SU-DHL-6 (cell line): Measurements from ENCODE around the gene PPIB.

Source experiments
- H2AFZ ChIP-seq: fragments of 200-600 bp; sonication (generic); 2 replicates; pipeline ENCODE4 v1.6.1; 2014; ENCODE audit warnings: low read depth, mild to moderate bottlenecking, moderate library complexity, mixed read lengths, antibody characterized with exemption, low read length; ENCODE audit not compliant: severe bottlenecking
- H3F3A ChIP-seq: fragments of 200-600 bp; shearing (Covaris generic); 2 replicates; pipeline ENCODE4 v1.6.0; 2016; ENCODE audit warnings: antibody characterized with exemption, mild to moderate bottlenecking; ENCODE audit not compliant: insufficient read depth
- H3K27ac ChIP-seq: fragments of 200-600 bp; sonication (generic); 2 replicates; pipeline ENCODE4 v1.5.1; 2016; ENCODE audit warnings: low read depth, mild to moderate bottlenecking, low read length, moderate library complexity, mixed read lengths
- H3K27me3 ChIP-seq: fragments of 200-600 bp; sonication (generic), shearing (Covaris generic); 2 replicates; pipeline ENCODE4 v1.6.0; 2014; ENCODE audit warnings: mild to moderate bottlenecking, low read length
- H3K36me3 ChIP-seq: fragments of 200-600 bp; sonication (generic); 2 replicates; pipeline ENCODE4 v1.6.1; 2014; ENCODE audit warnings: mild to moderate bottlenecking, low read length, mixed read lengths
- H3K4me2 ChIP-seq: fragments of 300-600, 200-600 bp; shearing (Covaris generic), sonication (generic); 2 replicates; pipeline ENCODE4 v1.6.0; 2014; ENCODE audit warnings: low read length, low read depth, mild to moderate bottlenecking; ENCODE audit not compliant: poor library complexity, severe bottlenecking
- H3K4me3 ChIP-seq: fragments of 200-600 bp; sonication (generic); 2 replicates; pipeline ENCODE4 v1.5.1; 2014; ENCODE audit warnings: antibody characterized with exemption, low read length, mild to moderate bottlenecking, mixed read lengths; ENCODE audit not compliant: insufficient read depth, poor library complexity, severe bottlenecking
- H3K79me2 ChIP-seq: fragments of 200-600 bp; sonication (generic); 2 replicates; pipeline ENCODE4 v1.6.1; 2014; ENCODE audit warnings: mild to moderate bottlenecking, low read length, moderate library complexity; ENCODE audit not compliant: insufficient read depth
- H3K9ac ChIP-seq: fragments of 200-600 bp; sonication (generic); 2 replicates; pipeline ENCODE4 v1.7.0; 2014; ENCODE audit warnings: mild to moderate bottlenecking, low read length
- H3K9me2 ChIP-seq: fragments of 200-600 bp; sonication (generic); replicated peaks from 2 replicates; pipeline ENCODE4 v1.6.1; 2014; ENCODE audit warnings: low read length; ENCODE audit not compliant: insufficient read depth
- H3K9me3 ChIP-seq: fragments of 200-600 bp; sonication (generic); 2 replicates; pipeline ENCODE4 v1.6.1; 2014; ENCODE audit warnings: low read length, mixed read lengths; ENCODE audit not compliant: insufficient read depth
- H4K20me1 ChIP-seq: fragments of 200-600 bp; sonication (generic); 2 replicates; pipeline ENCODE4 v1.6.1; 2014; ENCODE audit warnings: low read depth, mild to moderate bottlenecking, antibody characterized with exemption, low read length, moderate library complexity, mixed read lengths
- CTCF ChIP-seq: fragments of 200-600 bp; sonication (generic); IDR thresholded peaks from one replicate; pipeline ENCODE4 v1.5.1; 2017; ENCODE audit warnings: antibody characterized with exemption, mild to moderate bottlenecking, low read length, moderate library complexity; ENCODE audit not compliant: insufficient read depth, poor library complexity, severe bottlenecking
- EZH2phosphoT487 ChIP-seq: fragments of 200-600 bp; sonication (generic), shearing (Covaris generic); conservative IDR thresholded peaks from 2 replicates; pipeline ENCODE4 v1.6.1; 2018; ENCODE audit warnings: mild to moderate bottlenecking, antibody characterized with exemption, low read length, moderate library complexity, mixed read lengths

Gene PPIB

GRCh38 chr15:64185146-64185911 is 22.5 kb upstream of the PPIB start:
- no peaks in the 10 kb centered on the region for H3K9me2 ChIP-seq
- H3K79me2 ChIP-seq, result no peaks in the 10 kb centered on the region
- H3K4me3 ChIP-seq, result no peak overlapping the region
- no peaks in the 10 kb centered on the region for H3F3A ChIP-seq
- H3K9me3 ChIP-seq, result no peaks in the 10 kb centered on the region
- no peak overlapping the region for H3K27ac ChIP-seq
- no peak overlapping the region for H3K4me2 ChIP-seq
- H3K27me3 ChIP-seq, result no peaks in the 10 kb centered on the region
- TF ChIP-seq CTCF (no peak), EZH2phosphoT487 (no peak)
- no peaks in the 10 kb centered on the region for H4K20me1 ChIP-seq
- H3K36me3 ChIP-seq, result no peaks in the 10 kb centered on the region
- no peak overlapping the region for H3K9ac ChIP-seq
- H2AFZ ChIP-seq, result no peak overlapping the region

GRCh38 chr15:64182859-64183370 is 20.1 kb upstream of the PPIB start:
- no peak for TF ChIP-seq CTCF
- no peak for TF ChIP-seq EZH2phosphoT487

GRCh38 chr15:64180235-64180824 is 17.5 kb upstream of the PPIB start:
- H3K27ac ChIP-seq, result no peak overlapping the region
- H3K9me2 ChIP-seq, result no peaks in the 10 kb centered on the region
- H3K27me3 ChIP-seq, result no peaks in the 10 kb centered on the region
- H3K79me2 ChIP-seq, result no peaks in the 10 kb centered on the region
- H2AFZ ChIP-seq, result no peak overlapping the region
- H3K36me3 ChIP-seq, result no peaks in the 10 kb centered on the region
- H3K4me2 ChIP-seq, result no peak overlapping the region
- H3K4me3 ChIP-seq, result no peak overlapping the region
- H4K20me1 ChIP-seq, result no peaks in the 10 kb centered on the region
- TF ChIP-seq CTCF, result no peak
- TF ChIP-seq EZH2phosphoT487, result no peak
- no peaks in the 10 kb centered on the region for H3K9me3 ChIP-seq
- H3K9ac ChIP-seq, result no peak overlapping the region
- H3F3A ChIP-seq, result no peaks in the 10 kb centered on the region

More at GRCh38 chr15:64182859-64183370, 20.1 kb upstream of the PPIB start:
- Histone ChIP-seq H3K36me3 (no peaks in the 10 kb centered on the region), H3K27me3 (no peaks in the 10 kb centered on the region), H3K4me2 (no peak overlapping the region), H3K4me3 (no peak overlapping the region), H3K9me3 (no peaks in the 10 kb centered on the region), H3K9me2 (no peaks in the 10 kb centered on the region), H3F3A (no peaks in the 10 kb centered on the region), H4K20me1 (no peaks in the 10 kb centered on the region), H3K9ac (no peak overlapping the region), H3K27ac (no peak overlapping the region), H2AFZ (no peak overlapping the region), H3K79me2 (no peaks in the 10 kb centered on the region)
